CD4-positive, alpha-beta memory T cell (primary cell): ENCODE results near the gene DIP2C. TPM values are rescaled to one million over a fixed set of nuclear protein-coding genes. Genes with fewer than 3 reads are reported as not detected.
A peak's percentile ranks its signal among the peaks of the same experiment; 100 is the strongest.

ENCODE experiments used
- CTCF ChIA-PET: fragments of 350-600 bp; sonication (Branson Sonifier 250); formaldehyde crosslinking; loops from one replicate; lab custom pipeline; 2021; ENCODE audit warnings: inconsistent platforms; ENCODE audit not compliant: partially characterized antibody; lab: Charles Lee
- POLR2A ChIA-PET: fragments of 350-600 bp; sonication (Branson Sonifier 250); formaldehyde crosslinking; loops from one replicate; lab custom pipeline; 2021; ENCODE audit not compliant: partially characterized antibody; lab: Charles Lee
- DNase-seq, 5 donors: peaks; one replicate each; pipeline versions ENCODE4 v3.0.0 to v3.0.0-alpha.2; 2020 to 2022; ENCODE audit warnings: mixed read lengths in 1 of 5
- H3K27ac ChIP-seq: one replicate; pipeline ENCODE4 v1.7.0; 2013; ENCODE audit warnings: low read depth, low read length
- H3K27me3 ChIP-seq: 2 replicates; pipeline ENCODE4 v1.7.0; 2013; ENCODE audit warnings: mild to moderate bottlenecking, low read length, moderate library complexity; ENCODE audit not compliant: insufficient read depth
- H3K36me3 ChIP-seq: 2 replicates; pipeline ENCODE4 v1.7.0; 2013; ENCODE audit warnings: mild to moderate bottlenecking, low read length, moderate library complexity; ENCODE audit not compliant: insufficient read depth
- H3K4me1 ChIP-seq: 2 replicates; pipeline ENCODE4 v1.7.0; 2013; ENCODE audit warnings: mild to moderate bottlenecking, low read length, moderate library complexity; ENCODE audit not compliant: insufficient read depth
- H3K4me3 ChIP-seq, 2 donors: one replicate each; pipeline ENCODE4 v1.7.0; 2013; ENCODE audit warnings: low read length in 2 of 2, mild to moderate bottlenecking in 1 of 2
- H3K9me3 ChIP-seq, 2 donors: one replicate each; pipeline ENCODE4 v1.7.0; 2013; ENCODE audit warnings: low read length in 2 of 2, control low read depth in 1 of 2; ENCODE audit not compliant: control insufficient read depth in 1 of 2
- H3K27ac Mint-ChIP-seq, 7 donors: one replicate each; pipeline ENCODE4 v1.8.0; 2020 to 2021; ENCODE audit warnings: mixed read lengths in 7 of 7, mild to moderate bottlenecking in 6 of 7, inconsistent platforms in 3 of 7, moderate library complexity in 3 of 7
- H3K27me3 Mint-ChIP-seq, 2 donors: one replicate each; pipeline ENCODE4 v1.8.0; 2020 to 2021; ENCODE audit warnings: mixed read lengths in 2 of 2
- H3K36me3 Mint-ChIP-seq, 2 donors: one replicate each; pipeline ENCODE4 v1.8.0; 2020 to 2021; ENCODE audit warnings: mixed read lengths in 2 of 2, inconsistent platforms in 1 of 2, mild to moderate bottlenecking in 1 of 2
- H3K4me1 Mint-ChIP-seq, 4 donors: one replicate each; pipeline ENCODE4 v1.8.0; 2020 to 2021; ENCODE audit warnings: mixed read lengths in 4 of 4, mild to moderate bottlenecking in 1 of 4
- H3K4me3 Mint-ChIP-seq, 8 donors: one replicate each; pipeline ENCODE4 v1.8.0; 2020 to 2021; ENCODE audit warnings: mixed read lengths in 8 of 8, mild to moderate bottlenecking in 7 of 8, moderate library complexity in 6 of 8, inconsistent platforms in 3 of 8
- H3K9me3 Mint-ChIP-seq, 8 donors: one replicate each; pipeline ENCODE4 v1.8.0; 2020 to 2021; ENCODE audit warnings: mixed read lengths in 8 of 8, mild to moderate bottlenecking in 5 of 8, inconsistent platforms in 3 of 8, moderate library complexity in 1 of 8
- intact Hi-C: fragments of 100-400 bp; cut with micrococcal nuclease; formaldehyde crosslinking; loops from one replicate; pipeline ENCODE4 v1.15.1; 2023
- polyA plus RNA-seq, 2 donors: library from polyadenylated mRNA; unstranded; fragments of 300-500 nt; fragmentation: Illumina TruSeq; gene quantifications; one replicate each; pipeline ENCODE4 v1.2.3, GENCODE V29; 2021
- total RNA-seq, 2 experiments: library from RNA; stranded (reverse); gene quantifications; one replicate each; pipeline ENCODE4 v1.2.3, GENCODE V29; 2021

DIP2C gene
- total and polyA plus RNA-seq, 4 experiments from 2014 or later, result 1.1 to 6.0 (median 3.9) TPM

DNA sequence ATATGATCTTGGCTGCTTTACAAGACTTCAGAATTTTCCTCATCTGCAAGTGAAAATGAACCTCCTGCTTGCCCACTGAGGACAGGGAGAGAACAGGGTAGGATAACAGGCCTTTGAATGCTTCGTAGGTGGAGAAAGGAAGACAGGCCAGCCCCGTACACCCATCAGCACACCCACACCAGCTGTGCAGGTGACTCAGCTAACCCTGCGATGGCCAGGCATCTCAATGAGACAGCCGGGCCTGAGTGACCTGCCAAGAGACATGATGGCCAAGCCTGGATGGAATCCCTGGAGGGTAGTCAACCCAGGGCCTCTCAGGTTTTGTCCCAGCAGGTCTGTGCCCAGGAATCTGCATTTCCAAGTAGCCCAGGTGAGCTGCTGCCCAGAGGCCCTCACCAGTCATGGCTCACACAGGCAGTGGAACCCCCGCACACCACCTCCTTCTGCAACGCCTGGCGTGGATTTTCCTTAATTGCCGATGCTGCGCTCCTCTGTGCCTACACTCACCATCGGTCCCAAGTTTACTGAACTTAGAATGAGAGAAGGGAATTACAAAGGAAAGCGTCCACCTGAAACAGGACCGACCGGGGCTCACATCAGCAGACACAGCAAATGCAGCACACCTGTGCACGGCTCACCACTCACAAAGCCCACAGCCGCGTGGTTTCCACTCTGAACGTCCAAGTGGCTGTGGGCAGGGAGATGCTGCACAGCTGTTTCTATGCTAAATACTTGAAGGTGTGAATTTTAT is 163.7 kb downstream of the DIP2C start:
- CTCF ChIA-PET, result no interaction called here
- Histone ChIP-seq H3K4me3 (no peak overlapping the region), H3K27ac (no peak overlapping the region), H3K9me3 (no peaks in the 10 kb centered on the region), H3K36me3 (no peaks in the 10 kb centered on the region), H3K27me3 (no peaks in the 10 kb centered on the region), H3K4me1 (no peaks in the 10 kb centered on the region)
- H3K4me1 Mint-ChIP-seq, result no peaks in the 10 kb centered on the region
- no peak for DNase-seq
- POLR2A ChIA-PET, result no interaction called here
- H3K27ac Mint-ChIP-seq, result peak overlapping the region in 1 of 7 donors; percentile 10
- peaks cover 8 to 10% of the 10 kb centered on the region in 2 donors for H3K27me3 Mint-ChIP-seq
- H3K9me3 Mint-ChIP-seq, result no peaks in the 10 kb centered on the region
- no peak overlapping the region for H3K4me3 Mint-ChIP-seq
- intact Hi-C loops, result no loop called here
- H3K36me3 Mint-ChIP-seq, result no peaks in the 10 kb centered on the region

DNA sequence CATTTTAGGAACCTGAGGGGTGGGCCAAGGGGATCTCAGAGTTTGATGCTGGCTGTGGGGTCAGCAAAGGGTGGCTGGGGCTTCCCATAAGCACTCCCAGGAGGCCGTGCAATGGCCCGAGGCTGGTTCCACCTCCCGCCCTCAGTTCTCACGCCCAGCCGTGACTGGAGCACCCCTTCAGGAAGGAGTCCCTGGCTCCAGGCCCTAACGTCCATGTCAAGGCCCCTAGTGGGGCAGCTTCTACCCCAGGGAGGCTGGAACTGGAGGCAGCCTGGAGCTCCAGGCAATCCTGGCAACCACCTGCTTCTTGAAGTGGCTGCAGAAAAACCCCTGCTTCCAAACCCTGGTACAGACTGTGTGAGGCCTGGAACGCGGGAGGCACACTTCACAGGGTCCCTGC is 165.5 kb downstream of the DIP2C start:
- no peak overlapping the region for H3K4me3 Mint-ChIP-seq
- peaks cover 8 to 12% of the 10 kb centered on the region in 2 donors for H3K27me3 Mint-ChIP-seq
- H3K27ac ChIP-seq, result no peak overlapping the region
- ChIA-PET POLR2A (no interaction called here), CTCF (no interaction called here)
- no peak overlapping the region for H3K4me3 ChIP-seq
- no peaks in the 10 kb centered on the region for H3K27me3 ChIP-seq
- H3K27ac Mint-ChIP-seq, result no peak overlapping the region
- H3K9me3 Mint-ChIP-seq, result no peaks in the 10 kb centered on the region
- no peak for DNase-seq
- H3K9me3 ChIP-seq, result no peaks in the 10 kb centered on the region
- no peaks in the 10 kb centered on the region for H3K4me1 ChIP-seq
- H3K4me1 Mint-ChIP-seq, result no peaks in the 10 kb centered on the region
- intact Hi-C loops, result no loop called here
- no peaks in the 10 kb centered on the region for H3K36me3 Mint-ChIP-seq
- H3K36me3 ChIP-seq, result no peaks in the 10 kb centered on the region

DNA sequence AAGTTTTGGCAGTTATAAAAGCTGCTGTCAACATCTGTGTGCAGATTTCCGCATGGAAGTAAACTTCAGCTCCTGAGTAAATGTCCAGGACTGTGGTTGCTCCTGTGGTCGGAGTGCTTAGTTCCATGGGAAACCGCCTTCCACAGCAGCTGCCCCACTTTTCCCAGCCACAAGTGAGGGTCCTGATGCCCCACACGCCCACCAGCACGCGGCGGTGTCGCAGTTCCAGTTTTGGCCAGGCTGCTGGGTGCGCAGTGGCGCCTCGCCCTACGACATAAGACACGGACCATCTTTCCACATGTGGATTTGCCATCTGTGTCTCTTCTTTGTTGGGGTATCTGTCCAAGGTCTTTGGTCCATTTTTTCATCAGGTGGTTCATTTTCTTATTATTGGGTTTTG is 167.1 kb downstream of the DIP2C start:
- ChIA-PET CTCF (interaction anchor here (2.4 kb wide), 1 partner anchor 12 kb away, joined by 6 read pairs; no protein-coding TSS in a partner anchor), POLR2A (no interaction called here)
- no peaks in the 10 kb centered on the region for H3K9me3 ChIP-seq
- Mint-ChIP-seq H3K27ac (no peak overlapping the region), H3K4me3 (no peak overlapping the region), H3K4me1 (no peaks in the 10 kb centered on the region), H3K9me3 (no peaks in the 10 kb centered on the region), H3K27me3 (peaks cover 8 to 11% of the 10 kb centered on the region in 2 donors), H3K36me3 (no peaks in the 10 kb centered on the region)
- DNase-seq, result no peak
- no peak overlapping the region for H3K4me3 ChIP-seq
- H3K36me3 ChIP-seq, result no peaks in the 10 kb centered on the region
- H3K4me1 ChIP-seq, result no peaks in the 10 kb centered on the region
- H3K27me3 ChIP-seq, result no peaks in the 10 kb centered on the region
- H3K27ac ChIP-seq, result no peak overlapping the region
- intact Hi-C loops, result no loop called here

DNA sequence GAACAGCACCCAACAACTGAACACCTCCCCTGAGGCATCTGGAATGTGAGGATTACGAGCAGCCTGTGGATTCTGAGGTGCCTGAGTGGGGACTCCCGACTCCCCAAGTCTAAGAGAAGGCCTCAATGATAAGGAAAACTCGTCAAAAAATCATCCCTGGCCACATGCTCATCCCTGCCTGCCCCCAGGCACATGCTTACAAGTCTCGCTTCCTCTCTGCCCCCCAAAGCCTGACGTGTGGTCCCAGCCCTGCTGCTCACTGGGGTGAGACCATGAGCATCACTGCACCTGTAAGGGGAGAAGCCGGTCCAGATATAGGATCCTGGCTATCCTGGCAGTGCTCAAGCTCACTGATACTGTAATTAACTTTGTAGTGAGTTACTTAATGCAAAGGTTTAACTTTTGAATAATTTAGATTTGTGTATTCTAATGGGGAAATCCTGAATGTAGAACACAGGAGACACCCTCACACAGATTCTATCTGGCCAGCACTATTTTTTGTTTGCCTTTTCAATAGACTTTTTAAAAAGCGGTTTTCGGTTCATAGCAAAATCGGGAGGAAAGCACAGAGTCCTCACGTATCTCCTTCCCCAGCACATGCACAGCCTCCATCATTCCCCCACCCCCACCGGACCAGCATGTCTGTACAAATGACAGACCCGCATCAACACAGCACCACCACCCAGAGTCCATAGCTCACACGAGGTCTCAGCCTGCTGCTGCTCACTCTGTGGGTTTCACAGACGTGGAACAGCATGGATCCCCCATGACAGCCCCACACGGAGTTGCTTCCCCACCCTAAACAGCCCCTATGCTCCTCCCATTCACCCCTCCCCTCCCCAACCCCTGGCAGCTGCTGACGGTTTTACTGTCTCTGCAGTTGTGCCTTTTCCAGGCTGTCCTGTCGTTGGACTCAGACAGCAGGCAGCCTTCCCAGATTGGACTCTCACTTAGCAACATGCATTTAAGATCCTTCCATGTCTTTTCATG is 167.9 kb downstream of the DIP2C start:
- Histone ChIP-seq H3K36me3 (no peaks in the 10 kb centered on the region), H3K4me1 (no peaks in the 10 kb centered on the region), H3K27me3 (no peaks in the 10 kb centered on the region), H3K27ac (no peak overlapping the region), H3K9me3 (no peaks in the 10 kb centered on the region), H3K4me3 (no peak overlapping the region)
- H3K27ac Mint-ChIP-seq, result no peak overlapping the region
- no peaks in the 10 kb centered on the region for H3K36me3 Mint-ChIP-seq
- H3K9me3 Mint-ChIP-seq, result no peaks in the 10 kb centered on the region
- ChIA-PET POLR2A (no interaction called here), CTCF (interaction anchor here (2.4 kb wide), 1 partner anchor 11 kb away, joined by 6 read pairs; no protein-coding TSS in a partner anchor)
- peaks cover 8 to 11% of the 10 kb centered on the region in 2 donors for H3K27me3 Mint-ChIP-seq
- DNase-seq, result no peak
- intact Hi-C loops, result no loop called here
- H3K4me3 Mint-ChIP-seq, result no peak overlapping the region
- H3K4me1 Mint-ChIP-seq, result no peaks in the 10 kb centered on the region

DNA sequence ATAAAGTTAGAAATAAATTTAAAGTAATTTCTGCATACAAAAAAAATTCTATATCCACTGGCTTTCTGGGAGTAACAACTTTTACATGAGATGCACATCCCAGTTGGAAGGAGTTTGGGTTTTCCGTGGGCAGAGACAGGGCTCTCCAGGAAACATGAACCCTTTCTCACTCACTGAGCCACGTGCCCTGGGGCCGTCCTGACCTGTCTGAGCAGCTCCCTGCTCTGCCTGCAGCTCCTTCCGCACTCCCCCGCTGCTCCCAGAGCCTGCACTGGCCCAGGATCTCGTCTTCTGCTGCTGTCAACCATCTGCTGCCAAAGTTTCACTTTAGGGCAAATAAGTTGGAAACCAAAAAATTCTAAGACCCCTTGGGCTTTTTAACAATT is 169.1 kb downstream of the DIP2C start:
- Mint-ChIP-seq H3K27me3 (peaks cover 8 to 10% of the 10 kb centered on the region in 2 donors), H3K36me3 (no peaks in the 10 kb centered on the region), H3K27ac (no peak overlapping the region), H3K4me3 (no peak overlapping the region), H3K4me1 (no peaks in the 10 kb centered on the region), H3K9me3 (no peaks in the 10 kb centered on the region)
- H3K36me3 ChIP-seq, result no peaks in the 10 kb centered on the region
- ChIA-PET POLR2A (no interaction called here), CTCF (interaction anchor here (2.4 kb wide), 1 partner anchor 10 kb away, joined by 6 read pairs; no protein-coding TSS in a partner anchor)
- DNase-seq, result no peak
- no peak overlapping the region for H3K27ac ChIP-seq
- no peaks in the 10 kb centered on the region for H3K4me1 ChIP-seq
- no peaks in the 10 kb centered on the region for H3K9me3 ChIP-seq
- no peaks in the 10 kb centered on the region for H3K27me3 ChIP-seq
- H3K4me3 ChIP-seq, result no peak overlapping the region
- intact Hi-C loops, result no loop called here

DNA sequence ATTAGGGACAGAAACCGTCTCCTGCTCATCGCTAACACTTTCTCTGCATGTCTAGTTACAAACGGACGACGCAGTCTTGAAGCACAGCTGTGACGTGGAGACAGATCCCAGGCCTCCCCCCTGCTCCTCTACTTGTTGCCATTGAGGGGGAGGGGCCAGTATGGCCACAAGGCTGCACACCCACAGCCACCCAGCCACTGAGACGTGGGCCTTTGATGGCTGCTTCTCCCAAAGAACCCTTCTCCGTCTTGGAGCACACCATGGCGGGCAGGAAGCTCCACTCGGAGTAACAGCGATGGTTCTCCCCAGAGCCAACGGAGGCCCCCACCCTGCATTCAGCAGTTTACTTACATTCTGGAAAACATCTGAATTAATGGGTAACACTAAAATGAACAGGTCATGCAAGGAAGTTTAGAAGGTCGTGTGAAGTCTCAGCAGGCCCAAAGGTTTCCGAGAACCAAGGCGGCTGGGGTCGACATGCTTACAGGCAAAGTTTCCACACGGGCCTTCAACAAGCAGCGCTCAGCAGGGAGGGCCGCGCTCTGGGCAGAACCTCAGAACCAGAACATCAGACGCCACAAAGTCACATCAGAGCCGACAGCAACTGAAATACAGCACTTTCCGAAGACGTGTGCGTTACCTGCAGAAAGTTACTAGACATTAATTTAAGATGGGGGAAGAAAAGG is 169.6 kb downstream of the DIP2C start:
- no peak overlapping the region for H3K27ac ChIP-seq
- ChIA-PET POLR2A (no interaction called here), CTCF (no interaction called here)
- no peak overlapping the region for H3K4me3 ChIP-seq
- H3K4me3 Mint-ChIP-seq, result no peak overlapping the region
- no peak for DNase-seq
- H3K4me1 Mint-ChIP-seq, result no peaks in the 10 kb centered on the region
- no peaks in the 10 kb centered on the region for H3K36me3 ChIP-seq
- no peaks in the 10 kb centered on the region for H3K4me1 ChIP-seq
- no peaks in the 10 kb centered on the region for H3K27me3 ChIP-seq
- no peaks in the 10 kb centered on the region for H3K36me3 Mint-ChIP-seq
- peaks cover 6 to 9% of the 10 kb centered on the region in 2 donors for H3K27me3 Mint-ChIP-seq
- H3K9me3 Mint-ChIP-seq, result no peaks in the 10 kb centered on the region
- intact Hi-C loops, result loop anchor here (10.0 kb wide), 1 partner anchor 295 kb away; no protein-coding TSS in a partner anchor
- H3K27ac Mint-ChIP-seq, result peak overlapping the region in 1 of 7 donors; percentile 10
- H3K9me3 ChIP-seq, result no peaks in the 10 kb centered on the region
